Calu3 (cell line): ENCODE data around the gene BAK1. TPM values are rescaled to one million over a fixed set of nuclear protein-coding genes. Genes with fewer than 3 reads are reported as not detected.

Experiments
- BruUV-seq: library from RNA; stranded (reverse); fragments of 400-500 nt; replicated peaks from 2 replicates; lab custom pipeline; 2021; lab: Mats Ljungman, UMichigan
- CTCF ChIA-PET: fragments of 300-600 bp; sonication (Branson Sonifier 250); formaldehyde crosslinking; loops from one replicate; lab custom pipeline; 2022; ENCODE audit warnings: antibody characterized with exemption; lab: Charles Lee
- DNase-seq: peaks from one replicate; pipeline ENCODE4 v3.0.0; 2022
- H3K27ac Mint-ChIP-seq: one replicate; pipeline ENCODE4 v1.8.0; 2022; ENCODE audit warnings: mixed read lengths; ENCODE audit not compliant: unreplicated experiment
- H3K27me3 Mint-ChIP-seq: one replicate; pipeline ENCODE4 v1.8.0; 2022; ENCODE audit warnings: mixed read lengths; ENCODE audit not compliant: unreplicated experiment
- H3K36me3 Mint-ChIP-seq: one replicate; pipeline ENCODE4 v1.8.0; 2022; ENCODE audit warnings: mild to moderate bottlenecking, moderate library complexity, mixed read lengths; ENCODE audit not compliant: insufficient read depth, unreplicated experiment
- H3K4me1 Mint-ChIP-seq: one replicate; pipeline ENCODE4 v1.8.0; 2022; ENCODE audit warnings: mild to moderate bottlenecking, low read depth, mixed read lengths; ENCODE audit not compliant: unreplicated experiment
- H3K4me3 Mint-ChIP-seq: one replicate; pipeline ENCODE4 v1.8.0; 2022; ENCODE audit warnings: mild to moderate bottlenecking, low read depth, moderate library complexity, mixed read lengths; ENCODE audit not compliant: unreplicated experiment
- H3K9me3 Mint-ChIP-seq: one replicate; pipeline ENCODE4 v1.8.0; 2022; ENCODE audit warnings: low read depth, mixed read lengths; ENCODE audit not compliant: unreplicated experiment
- intact Hi-C: fragments of 100-400 bp; cut with micrococcal nuclease; formaldehyde crosslinking; loops from one replicate; pipeline ENCODE4 v1.10.0; 2022; ENCODE audit not compliant: unreplicated experiment
- total RNA-seq: library from RNA; stranded (reverse); gene quantifications from 2 replicates; pipeline ENCODE4 v1.2.3, GENCODE V29; 2022
- TF ChIP-seq, protein P1 (sequence below): fragments of 200-600 bp; IDR thresholded peaks from one replicate; pipeline ENCODE4 v1.8.0; 2022; ENCODE audit warnings: antibody characterized with exemption; ENCODE audit not compliant: unreplicated experiment

BAK1 gene
- total RNA-seq, 1 experiment from 2014 or later = 31.6 TPM

DNA sequence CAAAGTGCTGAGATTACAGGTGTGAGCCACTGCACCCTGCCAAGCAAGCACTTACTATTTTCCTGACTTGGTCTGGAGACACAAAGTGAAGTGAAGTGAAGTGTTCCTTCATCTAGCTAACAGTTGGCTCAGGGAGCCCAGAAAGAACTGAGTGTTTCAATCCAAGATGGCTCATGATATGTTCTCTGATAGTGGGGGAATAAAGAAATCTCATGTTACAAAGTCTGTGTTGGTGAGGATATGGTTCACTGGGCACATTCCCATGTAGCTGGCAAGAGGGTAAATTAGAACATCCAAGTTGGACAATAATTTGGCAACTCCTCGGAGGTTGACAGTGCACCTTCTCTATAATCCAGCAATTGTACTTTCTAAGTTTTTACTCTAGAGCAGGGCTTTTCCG lies 36.0 kb upstream of the BAK1 start:
- Mint-ChIP-seq H3K27me3 (no peaks in the 10 kb centered on the region), H3K4me1 (peaks cover 41% of the 10 kb centered on the region), H3K27ac (no peak overlapping the region), H3K36me3 (peaks cover 30% of the 10 kb centered on the region), H3K4me3 (no peak overlapping the region), H3K9me3 (no peaks in the 10 kb centered on the region)
- BruUV-seq = no TSS peak
- CTCF ChIA-PET = no interaction called here
- intact Hi-C loops = no loop called here
- TF ChIP-seq, protein P1, sequence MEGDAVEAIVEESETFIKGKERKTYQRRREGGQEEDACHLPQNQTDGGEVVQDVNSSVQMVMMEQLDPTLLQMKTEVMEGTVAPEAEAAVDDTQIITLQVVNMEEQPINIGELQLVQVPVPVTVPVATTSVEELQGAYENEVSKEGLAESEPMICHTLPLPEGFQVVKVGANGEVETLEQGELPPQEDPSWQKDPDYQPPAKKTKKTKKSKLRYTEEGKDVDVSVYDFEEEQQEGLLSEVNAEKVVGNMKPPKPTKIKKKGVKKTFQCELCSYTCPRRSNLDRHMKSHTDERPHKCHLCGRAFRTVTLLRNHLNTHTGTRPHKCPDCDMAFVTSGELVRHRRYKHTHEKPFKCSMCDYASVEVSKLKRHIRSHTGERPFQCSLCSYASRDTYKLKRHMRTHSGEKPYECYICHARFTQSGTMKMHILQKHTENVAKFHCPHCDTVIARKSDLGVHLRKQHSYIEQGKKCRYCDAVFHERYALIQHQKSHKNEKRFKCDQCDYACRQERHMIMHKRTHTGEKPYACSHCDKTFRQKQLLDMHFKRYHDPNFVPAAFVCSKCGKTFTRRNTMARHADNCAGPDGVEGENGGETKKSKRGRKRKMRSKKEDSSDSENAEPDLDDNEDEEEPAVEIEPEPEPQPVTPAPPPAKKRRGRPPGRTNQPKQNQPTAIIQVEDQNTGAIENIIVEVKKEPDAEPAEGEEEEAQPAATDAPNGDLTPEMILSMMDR = no peak
- no peak for DNase-seq

DNA sequence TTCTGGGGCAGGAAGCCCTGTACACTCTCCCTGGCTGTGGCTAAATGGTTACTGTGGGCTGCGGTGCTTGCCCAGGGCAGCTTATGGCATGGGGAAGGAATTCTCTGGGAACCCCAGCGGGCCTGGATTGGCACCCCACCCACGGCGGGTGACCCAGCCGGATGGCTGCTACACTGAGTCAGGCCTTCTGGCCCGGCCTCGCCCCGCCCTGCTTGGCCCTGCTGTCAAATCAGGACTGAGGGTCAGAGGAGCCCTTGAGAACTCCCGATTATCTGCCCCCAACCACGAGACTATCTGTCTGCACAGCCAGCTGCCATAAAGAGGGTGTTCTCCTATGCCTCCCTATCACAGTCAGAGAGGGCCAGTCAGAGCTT lies 33.7 kb upstream of the BAK1 start:
- H3K9me3 Mint-ChIP-seq = no peaks in the 10 kb centered on the region
- H3K27me3 Mint-ChIP-seq = no peaks in the 10 kb centered on the region
- peaks cover 11% of the 10 kb centered on the region for H3K36me3 Mint-ChIP-seq
- no TSS peak for BruUV-seq
- CTCF ChIA-PET = interaction anchor here (0.5 to 2.0 kb wide), 2 partner anchors 24 to 1287 kb away, joined by 4 to 7 read pairs; no protein-coding TSS in a partner anchor
- peak overlapping the region; percentile 0 for H3K4me3 Mint-ChIP-seq
- TF ChIP-seq, protein P1 = no peak
- peaks cover 47% of the 10 kb centered on the region for H3K4me1 Mint-ChIP-seq
- intact Hi-C loops = no loop called here
- DNase-seq = peak; percentile 70
- peak overlapping the region; percentile 16 for H3K27ac Mint-ChIP-seq

DNA sequence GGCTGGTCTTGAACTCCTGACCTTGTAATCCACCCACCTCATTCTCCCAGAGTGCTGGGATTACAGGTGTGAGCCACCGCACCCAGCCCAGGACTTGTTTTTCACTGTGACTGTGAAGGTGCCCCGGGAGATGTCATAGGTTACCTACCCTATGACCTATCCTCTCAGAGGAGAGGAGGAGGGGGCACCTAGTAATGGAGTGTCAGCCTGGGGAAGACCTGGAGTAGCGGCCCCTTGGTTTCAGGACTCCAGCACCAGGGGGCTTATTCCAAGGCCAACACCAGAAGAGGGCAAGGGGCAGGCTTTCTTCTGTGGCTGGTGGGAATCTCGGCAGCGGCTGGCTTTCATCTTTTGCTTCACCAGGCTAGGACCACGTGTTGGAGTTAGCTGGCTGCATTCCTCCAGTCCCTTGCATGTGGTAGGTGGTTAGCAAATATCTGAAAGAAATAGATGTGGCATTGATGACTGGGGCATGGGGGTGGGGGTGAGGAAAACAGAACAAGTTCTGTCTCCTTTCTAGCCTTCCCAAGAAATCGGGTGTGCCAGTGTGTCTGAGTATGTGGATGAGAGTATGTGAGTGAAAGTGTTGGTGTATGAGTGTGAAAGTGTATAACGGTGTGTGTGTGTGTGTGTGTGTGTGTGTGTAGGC lies 33.2 kb upstream of the BAK1 start:
- H3K27ac Mint-ChIP-seq = peak overlapping the region; percentile 16
- no TSS peak for BruUV-seq
- TF ChIP-seq, protein P1 = no peak

DNA sequence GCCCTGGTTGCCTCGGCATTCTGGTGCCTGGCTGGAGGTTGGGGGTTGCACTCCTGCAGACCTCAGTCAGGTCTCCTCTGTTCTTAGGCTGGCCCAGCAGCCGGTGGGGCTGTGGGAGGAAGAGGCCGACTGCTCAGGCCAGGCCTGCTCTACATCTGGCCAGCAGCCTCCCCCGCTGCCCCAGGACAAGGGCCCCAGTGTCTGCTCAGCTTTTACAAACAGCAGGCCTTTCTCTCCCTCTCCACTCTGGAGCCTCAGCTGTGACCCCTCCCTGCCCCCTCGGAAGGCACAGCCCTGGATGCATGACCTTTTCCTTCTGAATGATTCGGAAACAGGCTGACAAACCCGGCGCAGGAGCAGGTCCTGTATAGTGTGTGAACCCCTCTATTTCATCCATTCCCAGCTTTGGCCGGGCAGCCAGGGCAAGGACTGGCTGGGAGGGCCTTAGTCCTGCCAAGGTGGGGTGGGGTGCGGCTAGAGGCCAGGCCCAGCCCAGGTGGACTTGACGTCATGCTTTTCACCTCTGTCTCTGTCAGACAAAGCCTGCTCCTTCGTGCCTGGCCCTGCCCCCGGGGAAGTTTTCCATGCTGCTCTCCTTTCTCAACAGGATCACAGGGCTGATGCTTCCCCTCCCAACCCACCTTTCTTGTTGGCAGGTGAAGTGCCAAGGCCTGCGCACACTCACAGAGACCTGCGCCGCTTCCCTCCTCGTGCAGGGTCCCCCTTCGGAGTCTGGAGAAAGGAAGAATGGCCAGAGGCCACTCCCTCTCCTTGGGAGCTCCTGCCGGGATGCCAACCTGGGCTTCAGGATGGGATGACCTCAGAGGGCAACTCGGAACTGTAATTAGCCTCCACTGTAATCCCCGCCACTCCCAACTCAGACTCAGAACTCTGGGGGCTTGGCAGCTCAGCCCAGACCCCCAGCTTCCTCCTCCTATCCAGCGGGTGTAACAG lies 31.0 kb upstream of the BAK1 start:
- no peak overlapping the region for H3K4me3 Mint-ChIP-seq
- no TSS peak for BruUV-seq
- intact Hi-C loops = no loop called here
- peaks cover 58% of the 10 kb centered on the region for H3K4me1 Mint-ChIP-seq
- DNase-seq = peak; percentile 71
- H3K36me3 Mint-ChIP-seq = peaks cover 7% of the 10 kb centered on the region
- TF ChIP-seq, protein P1 = no peak
- CTCF ChIA-PET = interaction anchor here (3.0 kb wide), 1 partner anchor 11 kb away, joined by 9 read pairs; the partner anchor contains the start of gene ITPR3
- peak overlapping the region; percentile 24 for H3K27ac Mint-ChIP-seq
- no peaks in the 10 kb centered on the region for H3K9me3 Mint-ChIP-seq
- no peaks in the 10 kb centered on the region for H3K27me3 Mint-ChIP-seq

More for the DNA sequence above, 33.2 kb upstream of the BAK1 start:
- H3K9me3 Mint-ChIP-seq = no peaks in the 10 kb centered on the region
- CTCF ChIA-PET = interaction anchor here (0.7 to 2.0 kb wide), 2 partner anchors 23 to 456 kb away, joined by 3 to 7 read pairs; no protein-coding TSS in a partner anchor
- peak overlapping the region; percentile 0 for H3K4me3 Mint-ChIP-seq
- intact Hi-C loops = no loop called here
- peak; percentile 52 for DNase-seq
- H3K36me3 Mint-ChIP-seq = peaks cover 7% of the 10 kb centered on the region
- H3K4me1 Mint-ChIP-seq = peaks cover 47% of the 10 kb centered on the region
- H3K27me3 Mint-ChIP-seq = no peaks in the 10 kb centered on the region
